NCI-H1436 treated with DMSO at 0.1 percent for 48 hours (cell line): ENCODE data around the gene PCDHGA7.
"Not testable (repeated sequence)": the region's sequence is repeated elsewhere in the genome, so short reads cannot be mapped to it uniquely, and the experiment has no call there.

Source experiments
- DNase-seq: peaks from one replicate; lab custom pipeline; 2025; lab: John Stamatoyannopoulos, UW

The PCDHGA7 gene

DNA sequence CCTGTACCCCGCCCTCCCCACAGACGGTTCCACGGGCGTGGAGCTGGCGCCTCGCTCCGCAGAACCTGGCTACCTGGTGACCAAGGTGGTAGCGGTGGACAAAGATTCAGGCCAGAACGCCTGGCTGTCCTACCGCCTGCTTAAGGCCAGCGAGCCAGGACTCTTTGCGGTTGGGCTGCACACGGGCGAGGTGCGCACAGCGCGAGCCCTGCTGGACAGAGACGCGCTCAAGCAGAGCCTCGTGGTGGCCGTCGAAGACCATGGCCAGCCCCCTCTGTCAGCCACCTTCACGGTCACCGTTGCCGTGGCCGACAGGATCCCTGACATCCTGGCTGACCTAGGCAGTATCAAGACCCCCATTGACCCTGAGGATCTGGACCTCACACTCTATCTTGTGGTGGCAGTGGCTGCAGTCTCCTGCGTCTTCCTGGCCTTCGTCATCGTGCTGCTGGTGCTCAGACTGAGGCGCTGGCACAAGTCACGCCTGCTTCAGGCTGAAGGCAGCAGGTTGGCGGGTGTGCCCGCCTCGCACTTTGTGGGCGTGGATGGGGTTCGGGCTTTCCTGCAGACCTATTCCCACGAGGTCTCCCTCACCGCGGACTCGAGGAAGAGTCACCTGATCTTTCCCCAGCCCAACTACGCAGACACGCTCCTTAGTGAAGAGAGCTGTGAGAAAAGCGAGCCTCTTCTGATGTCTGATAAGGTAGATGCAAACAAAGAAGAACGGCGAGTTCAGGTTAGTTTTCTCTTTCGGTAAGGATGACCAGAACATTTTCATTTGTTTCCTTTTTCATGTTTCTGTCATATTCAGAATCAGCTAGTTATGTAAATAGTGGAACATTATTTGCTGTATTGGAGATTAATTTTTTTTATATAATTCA is 16.3 kb upstream of the PCDHGA7 start:
- DNase-seq, result no peak

DNA sequence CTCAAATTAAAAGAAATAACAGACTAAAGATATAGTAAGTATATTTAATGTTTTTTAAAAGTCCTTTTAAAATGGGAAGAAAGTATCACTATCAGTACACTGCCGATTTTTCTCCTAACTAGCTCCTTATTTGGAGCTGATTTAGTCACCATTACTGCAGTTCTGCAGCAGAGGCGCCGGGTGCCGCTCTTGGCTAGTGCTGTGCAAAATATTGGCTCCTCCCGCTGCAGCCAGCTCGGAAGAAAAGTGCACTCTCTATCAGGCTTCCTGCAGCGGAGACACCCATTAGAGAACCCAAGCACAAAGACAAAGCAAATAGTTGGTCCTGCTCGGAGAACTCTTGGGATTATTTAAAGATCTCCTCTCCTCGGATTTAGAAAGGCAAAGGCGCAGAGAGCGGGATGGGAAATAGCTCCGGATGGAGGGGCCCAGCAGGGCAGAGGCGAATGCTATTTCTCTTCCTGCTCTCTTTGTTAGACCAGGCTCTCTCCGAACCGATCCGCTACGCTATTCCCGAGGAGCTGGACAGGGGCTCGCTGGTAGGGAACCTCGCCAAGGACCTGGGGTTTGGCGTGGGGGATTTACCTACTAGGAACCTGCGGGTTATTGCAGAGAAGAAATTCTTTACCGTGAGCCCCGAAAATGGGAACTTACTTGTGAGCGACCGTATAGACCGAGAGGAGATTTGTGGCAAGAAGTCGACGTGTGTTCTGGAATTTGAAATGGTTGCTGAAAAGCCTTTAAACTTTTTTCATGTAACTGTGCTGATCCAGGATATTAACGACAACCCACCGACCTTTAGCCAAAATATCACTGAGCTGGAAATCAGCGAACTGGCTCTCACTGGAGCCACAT is 12.3 kb upstream of the PCDHGA7 start, which contains the start of gene PCDHGB3:
Gene PCDHGB3 (plus strand): TSS at position 249 of the 855 bp plus-strand sequence. CDS start 153 bp downstream, at position 402.
- DNase-seq, result no peak

DNA sequence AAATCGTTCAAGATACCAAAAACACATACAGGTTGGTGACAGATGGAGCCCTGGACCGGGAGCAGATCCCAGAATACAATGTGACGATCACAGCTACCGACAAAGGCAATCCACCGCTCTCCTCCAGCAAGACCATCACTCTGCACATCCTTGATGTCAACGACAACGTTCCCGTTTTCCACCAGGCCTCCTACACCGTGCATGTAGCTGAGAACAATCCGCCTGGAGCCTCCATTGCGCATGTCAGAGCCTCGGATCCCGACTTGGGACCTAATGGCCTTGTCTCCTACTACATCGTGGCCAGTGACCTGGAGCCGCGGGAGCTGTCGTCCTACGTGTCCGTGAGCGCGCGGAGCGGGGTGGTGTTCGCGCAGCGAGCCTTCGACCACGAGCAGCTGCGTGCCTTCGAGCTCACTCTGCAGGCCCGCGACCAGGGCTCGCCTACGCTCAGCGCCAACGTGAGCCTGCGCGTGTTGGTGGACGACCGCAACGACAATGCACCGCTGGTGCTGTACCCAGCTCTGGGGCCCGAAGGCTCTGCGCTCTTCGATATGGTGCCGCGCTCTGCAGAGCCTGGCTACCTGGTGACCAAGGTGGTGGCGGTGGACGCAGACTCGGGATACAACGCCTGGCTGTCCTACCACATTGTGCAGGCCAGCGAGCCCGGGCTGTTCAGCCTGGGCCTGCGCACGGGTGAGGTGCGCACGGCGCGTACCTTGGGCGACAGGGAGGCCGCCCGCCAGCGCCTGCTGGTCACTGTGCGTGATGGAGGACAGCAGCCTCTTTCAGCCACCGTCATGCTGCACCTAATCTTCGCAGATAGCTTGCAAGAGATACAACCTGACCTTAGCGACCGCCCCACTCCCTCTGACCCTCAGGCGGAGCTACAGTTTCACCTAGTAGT is 10.7 kb upstream of the PCDHGA7 start:
- no peak for DNase-seq

DNA sequence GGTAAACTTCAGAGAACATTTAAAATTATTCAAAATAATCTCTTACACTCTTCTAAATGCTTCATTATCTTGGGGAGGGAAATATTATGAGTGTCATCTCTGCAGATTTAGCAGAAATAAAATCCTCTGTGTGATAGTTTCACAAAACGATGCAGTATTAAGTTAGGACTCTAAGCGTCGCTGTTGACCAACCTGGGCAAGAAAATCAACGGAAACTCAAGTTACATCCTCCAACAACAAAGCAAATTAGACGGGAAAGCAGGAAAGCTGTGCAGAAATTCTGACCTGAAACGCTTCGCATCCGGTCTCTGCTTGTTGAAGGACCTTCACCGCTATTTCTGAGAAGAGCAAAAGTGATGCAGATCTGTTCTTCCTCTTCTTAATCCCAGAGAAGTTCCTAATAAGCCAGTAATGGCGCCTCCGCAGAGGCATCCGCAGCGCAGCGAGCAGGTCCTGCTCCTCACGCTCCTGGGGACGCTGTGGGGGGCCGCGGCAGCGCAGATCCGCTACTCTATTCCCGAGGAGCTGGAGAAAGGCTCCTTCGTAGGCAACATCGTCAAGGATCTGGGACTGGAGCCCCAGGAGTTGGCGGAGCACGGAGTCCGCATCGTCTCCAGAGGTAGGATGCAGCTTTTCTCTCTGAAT is 8.7 kb upstream of the PCDHGA7 start, which contains the start of gene PCDHGA6:
Gene PCDHGA6 (plus strand): TSS at position 219 of the 645 bp plus-strand sequence. CDS start 193 bp downstream, at position 412.
- no peak for DNase-seq

DNA sequence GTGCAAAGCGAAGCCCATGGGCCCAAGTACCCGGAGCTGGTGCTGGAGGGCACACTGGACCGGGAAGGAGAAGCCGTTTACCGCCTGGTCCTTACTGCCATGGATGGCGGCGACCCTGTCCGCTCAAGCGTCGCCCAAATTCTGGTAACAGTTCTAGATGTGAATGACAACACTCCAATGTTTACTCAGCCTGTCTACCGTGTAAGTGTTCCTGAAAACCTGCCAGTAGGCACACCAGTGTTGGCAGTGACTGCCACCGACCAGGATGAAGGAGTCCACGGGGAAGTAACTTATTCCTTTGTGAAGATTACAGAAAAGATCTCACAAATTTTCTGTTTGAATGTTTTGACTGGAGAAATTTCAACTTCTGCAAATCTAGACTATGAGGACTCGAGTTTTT is 7.9 kb upstream of the PCDHGA7 start:
- no peak for DNase-seq

DNA sequence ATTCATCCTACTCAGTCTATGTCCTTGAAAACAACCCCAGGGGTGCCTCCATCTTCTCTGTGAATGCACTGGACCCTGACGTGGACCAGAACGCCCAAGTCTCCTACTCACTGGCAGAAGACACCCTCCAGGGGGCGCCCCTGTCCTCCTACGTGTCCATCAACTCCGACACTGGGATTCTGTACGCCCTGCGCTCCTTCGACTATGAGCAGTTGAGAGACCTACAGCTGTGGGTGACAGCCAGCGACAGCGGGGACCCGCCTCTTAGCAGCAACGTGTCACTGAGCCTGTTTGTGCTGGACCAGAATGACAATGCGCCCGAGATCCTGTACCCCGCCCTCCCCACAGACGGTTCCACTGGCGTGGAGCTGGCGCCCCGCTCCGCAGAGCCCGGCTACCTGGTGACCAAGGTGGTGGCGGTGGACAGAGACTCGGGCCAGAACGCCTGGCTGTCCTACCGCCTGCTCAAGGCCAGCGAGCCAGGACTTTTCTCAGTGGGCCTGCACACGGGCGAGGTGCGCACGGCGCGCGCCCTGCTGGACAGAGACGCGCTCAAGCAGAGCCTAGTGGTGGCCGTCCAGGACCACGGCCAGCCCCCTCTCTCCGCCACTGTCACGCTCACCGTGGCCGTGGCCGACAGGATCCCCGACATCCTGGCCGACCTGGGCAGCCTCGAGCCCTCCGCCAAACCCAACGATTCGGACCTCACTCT is 6.9 kb upstream of the PCDHGA7 start:
- not testable (repeated sequence) for DNase-seq

DNA sequence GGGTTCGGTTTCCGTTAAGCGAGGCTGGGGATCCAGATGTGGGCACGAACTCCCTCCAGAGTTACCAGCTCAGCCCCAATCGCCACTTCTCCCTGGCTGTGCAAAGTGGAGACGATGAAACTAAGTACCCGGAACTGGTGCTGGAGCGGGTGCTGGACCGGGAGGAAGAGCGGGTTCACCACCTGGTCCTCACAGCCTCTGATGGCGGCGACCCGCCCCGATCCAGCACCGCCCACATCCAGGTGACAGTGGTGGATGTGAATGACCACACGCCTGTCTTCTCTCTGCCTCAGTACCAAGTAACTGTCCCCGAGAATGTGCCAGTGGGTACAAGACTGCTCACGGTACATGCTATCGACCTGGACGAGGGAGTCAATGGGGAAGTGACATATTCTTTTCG is 803 bp downstream of the PCDHGA7 start:
- no peak for DNase-seq

DNA sequence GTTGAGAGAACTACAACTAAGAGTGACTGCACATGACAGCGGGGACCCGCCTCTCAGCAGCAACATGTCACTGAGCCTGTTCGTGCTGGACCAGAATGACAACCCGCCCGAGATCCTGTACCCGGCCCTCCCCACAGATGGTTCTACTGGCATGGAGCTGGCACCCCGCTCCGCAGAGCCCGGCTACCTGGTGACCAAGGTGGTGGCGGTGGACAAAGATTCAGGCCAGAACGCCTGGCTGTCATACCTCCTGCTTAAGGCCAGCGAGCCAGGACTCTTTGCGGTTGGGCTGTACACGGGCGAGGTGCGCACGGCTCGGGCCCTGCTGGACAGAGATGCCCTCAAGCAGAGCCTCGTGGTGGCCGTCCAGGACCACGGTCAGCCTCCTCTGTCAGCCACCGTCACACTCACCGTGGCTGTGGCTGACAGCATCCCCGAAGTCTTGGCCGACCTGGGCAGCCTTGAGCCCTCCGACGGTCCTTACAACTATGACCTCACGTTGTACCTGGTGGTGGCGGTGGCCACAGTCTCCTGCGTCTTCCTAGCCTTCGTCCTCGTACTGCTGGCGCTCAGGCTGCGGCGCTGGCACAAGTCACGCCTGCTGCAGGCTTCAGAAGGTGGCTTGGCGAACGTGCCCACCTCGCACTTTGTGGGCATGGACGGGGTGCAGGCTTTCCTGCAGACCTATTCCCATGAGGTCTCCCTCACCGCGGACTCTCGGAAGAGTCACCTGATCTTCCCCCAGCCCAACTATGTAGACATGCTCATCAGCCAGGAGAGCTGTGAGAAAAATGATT is 2.1 kb downstream of the PCDHGA7 start:
- no peak for DNase-seq

DNA sequence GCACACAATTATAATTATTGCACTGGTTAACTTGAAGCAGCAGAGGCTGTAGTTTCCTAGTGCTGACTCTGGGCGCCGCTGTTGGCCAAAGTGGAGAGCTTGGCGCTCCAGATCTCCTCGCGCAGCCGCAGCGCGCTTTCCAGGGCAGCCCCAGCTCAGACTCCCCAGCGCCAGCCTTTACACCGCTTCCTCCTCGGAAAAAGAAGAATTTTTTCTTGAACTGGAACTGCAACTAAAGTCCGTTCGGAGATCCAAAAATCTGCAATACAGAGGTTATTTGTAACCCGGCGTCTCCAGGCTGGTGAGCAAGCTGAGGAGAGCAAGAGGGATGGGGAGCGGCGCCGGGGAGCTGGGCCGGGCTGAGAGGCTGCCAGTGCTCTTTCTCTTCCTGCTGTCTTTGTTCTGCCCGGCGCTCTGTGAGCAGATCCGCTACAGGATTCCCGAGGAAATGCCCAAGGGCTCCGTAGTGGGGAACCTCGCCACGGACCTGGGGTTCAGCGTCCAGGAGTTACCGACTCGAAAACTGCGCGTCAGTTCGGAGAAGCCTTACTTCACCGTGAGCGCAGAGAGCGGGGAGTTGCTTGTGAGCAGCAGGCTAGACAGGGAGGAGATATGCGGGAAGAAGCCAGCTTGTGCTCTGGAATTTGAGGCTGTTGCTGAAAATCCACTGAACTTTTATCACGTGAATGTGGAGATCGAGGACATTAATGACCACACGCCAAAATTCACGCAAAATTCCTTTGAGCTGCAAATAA is 5.2 kb downstream of the PCDHGA7 start, which contains the start of gene PCDHGB4:
Gene PCDHGB4 (plus strand): TSS at position 142 of the 755 bp plus-strand sequence. CDS start 187 bp downstream, at position 329.
- not testable (repeated sequence) for DNase-seq

DNA sequence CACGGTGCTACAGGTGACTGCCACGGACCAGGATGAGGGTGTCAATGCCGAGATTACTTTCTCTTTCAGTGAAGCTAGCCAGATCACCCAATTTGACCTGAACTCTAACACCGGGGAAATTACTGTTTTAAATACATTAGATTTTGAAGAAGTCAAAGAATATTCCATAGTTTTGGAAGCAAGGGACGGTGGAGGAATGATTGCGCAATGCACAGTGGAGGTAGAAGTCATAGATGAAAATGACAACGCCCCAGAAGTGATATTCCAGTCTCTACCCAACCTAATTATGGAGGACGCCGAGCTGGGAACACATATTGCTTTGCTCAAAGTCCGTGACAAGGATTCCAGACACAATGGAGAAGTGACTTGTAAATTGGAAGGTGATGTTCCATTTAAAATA is 6.1 kb downstream of the PCDHGA7 start:
- DNase-seq, result no peak

DNA sequence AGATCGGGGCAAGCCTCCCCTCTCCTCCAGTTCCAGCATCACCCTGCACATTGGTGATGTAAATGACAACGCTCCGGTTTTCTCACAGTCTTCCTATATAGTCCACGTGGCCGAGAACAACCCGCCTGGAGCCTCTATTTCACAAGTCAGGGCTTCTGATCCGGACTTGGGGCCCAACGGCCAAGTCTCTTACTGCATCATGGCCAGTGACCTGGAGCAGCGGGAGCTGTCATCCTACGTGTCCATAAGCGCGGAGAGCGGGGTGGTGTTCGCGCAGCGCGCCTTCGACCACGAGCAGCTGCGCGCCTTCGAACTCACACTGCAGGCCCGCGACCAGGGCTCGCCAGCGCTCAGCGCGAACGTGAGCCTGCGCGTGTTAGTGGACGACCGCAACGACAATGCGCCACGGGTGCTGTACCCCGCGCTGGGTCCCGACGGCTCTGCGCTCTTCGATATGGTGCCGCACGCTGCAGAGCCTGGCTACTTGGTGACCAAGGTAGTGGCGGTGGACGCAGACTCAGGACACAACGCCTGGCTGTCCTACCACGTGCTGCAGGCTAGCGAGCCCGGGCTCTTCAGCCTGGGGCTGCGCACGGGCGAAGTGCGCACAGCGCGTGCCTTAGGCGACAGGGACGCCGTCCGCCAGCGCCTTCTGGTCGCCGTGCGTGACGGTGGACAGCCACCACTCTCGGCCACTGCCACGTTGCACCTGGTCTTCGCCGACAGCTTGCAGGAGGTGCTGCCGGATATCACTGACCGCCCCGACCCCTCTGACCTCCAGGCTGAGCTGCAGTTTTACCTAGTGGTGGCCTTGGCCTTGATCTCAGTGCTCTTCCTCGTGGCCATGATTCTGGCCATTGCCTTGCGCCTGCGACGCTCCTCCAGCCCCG is 6.9 kb downstream of the PCDHGA7 start:
- DNase-seq, result no peak

DNA sequence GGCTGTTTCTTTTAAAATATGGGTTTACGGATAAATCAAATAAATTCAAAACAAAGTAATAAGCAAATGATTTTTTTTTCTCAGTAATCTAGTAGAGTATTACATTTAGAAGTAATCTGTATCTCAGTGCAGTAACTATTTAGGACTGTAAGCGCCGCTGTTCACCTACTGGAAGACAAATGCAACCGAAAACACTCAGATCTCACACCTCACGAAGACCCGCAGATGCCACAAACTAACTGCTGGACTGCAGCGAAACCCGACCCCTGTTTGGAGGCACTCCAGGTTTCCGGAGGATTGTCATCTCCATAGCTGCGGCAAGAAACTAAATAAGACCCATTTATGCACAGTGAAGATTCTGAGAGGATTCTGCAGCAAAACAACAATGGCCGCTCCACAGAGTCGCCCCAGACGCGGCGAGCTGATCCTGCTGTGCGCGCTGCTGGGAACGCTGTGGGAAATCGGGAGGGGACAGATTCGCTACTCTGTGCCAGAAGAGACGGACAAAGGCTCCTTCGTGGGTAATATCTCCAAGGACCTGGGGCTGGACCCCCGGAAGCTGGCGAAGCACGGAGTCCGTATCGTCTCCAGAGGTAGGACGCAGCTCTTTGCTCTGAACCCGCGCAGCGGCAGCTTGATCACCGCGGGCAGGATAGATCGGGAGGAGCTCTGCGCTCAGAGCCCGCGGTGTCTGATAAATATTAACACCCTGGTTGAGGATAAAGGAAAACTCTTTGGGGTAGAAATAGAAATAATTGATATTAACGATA is 10.1 kb downstream of the PCDHGA7 start, which contains the start of gene PCDHGA8:
Gene PCDHGA8 (plus strand): TSS at position 205 of the 770 bp plus-strand sequence. CDS start 181 bp downstream, at position 386.
- DNase-seq, result no peak

DNA sequence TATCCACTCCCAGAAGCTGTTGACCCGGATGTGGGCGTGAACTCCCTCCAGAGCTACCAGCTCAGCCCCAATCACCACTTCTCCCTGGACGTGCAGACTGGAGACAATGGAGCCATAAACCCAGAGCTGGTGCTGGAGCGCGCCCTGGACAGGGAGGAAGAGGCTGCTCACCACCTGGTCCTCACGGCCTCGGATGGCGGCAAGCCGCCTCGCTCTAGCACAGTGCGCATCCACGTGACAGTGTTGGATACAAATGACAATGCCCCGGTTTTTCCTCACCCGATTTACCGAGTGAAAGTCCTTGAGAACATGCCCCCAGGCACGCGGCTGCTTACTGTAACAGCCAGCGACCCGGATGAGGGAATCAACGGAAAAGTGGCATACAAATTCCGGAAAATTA is 10.7 kb downstream of the PCDHGA7 start:
- DNase-seq, result no peak

DNA sequence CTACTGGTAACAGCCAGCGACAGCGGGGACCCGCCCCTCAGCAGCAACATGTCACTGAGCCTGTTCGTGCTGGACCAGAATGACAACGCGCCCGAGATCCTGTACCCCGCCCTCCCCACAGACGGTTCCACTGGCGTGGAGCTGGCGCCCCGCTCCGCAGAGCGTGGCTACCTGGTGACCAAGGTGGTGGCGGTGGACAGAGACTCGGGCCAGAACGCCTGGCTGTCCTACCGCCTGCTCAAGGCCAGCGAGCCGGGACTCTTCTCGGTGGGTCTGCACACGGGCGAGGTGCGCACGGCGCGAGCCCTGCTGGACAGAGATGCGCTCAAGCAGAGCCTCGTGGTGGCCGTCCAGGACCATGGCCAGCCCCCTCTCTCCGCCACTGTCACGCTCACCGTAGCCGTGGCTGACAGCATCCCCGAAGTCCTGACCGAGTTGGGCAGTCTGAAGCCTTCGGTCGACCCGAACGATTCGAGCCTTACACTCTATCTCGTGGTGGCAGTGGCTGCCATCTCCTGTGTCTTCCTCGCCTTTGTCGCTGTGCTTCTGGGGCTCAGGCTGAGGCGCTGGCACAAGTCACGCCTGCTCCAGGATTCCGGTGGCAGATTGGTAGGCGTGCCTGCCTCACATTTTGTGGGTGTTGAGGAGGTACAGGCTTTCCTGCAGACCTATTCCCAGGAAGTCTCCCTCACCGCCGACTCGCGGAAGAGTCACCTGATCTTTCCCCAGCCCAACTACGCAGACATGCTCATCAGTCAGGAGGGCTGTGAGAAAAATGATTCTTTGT is 12.1 kb downstream of the PCDHGA7 start:
- not testable (repeated sequence) for DNase-seq

DNA sequence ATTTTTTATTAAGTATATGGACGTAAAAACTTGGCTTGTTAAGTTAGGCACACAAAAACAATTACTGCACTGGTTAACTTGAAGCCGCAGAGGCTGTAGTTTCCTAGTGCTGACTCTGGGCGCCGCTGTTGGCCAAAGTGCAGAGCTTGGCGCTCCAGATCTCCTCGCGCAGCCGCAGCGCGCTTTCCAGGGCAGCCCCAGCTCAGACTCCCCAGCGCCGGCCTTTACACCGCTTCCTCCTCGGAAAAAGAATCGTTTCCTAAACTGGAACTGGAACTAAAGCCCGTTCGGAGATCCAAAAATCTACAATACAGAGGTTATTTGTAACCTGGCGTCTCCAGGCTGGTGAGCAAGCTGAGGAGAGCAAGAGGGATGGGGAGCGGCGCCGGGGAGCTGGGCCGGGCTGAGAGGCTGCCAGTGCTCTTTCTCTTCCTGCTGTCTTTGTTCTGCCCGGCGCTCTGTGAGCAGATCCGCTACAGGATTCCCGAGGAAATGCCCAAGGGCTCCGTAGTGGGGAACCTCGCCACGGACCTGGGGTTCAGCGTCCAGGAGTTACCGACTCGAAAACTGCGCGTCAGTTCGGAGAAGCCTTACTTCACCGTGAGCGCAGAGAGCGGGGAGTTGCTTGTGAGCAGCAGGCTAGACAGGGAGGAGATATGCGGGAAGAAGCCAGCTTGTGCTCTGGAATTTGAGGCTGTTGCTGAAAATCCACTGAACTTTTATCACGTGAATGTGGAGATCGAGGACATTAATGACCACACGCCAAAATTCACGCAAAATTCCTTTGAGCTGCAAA is 15.4 kb downstream of the PCDHGA7 start, which contains the start of gene PCDHGB5:
Gene PCDHGB5 (plus strand): TSS at position 192 of the 796 bp plus-strand sequence. CDS start 181 bp downstream, at position 373.
- not testable (repeated sequence) for DNase-seq
